HG02884 (cell line): ENCODE results near the gene SBF1.

ENCODE experiments used
- ATAC-seq: cut with Tn5 transposase; IDR thresholded peaks from one replicate; pipeline ENCODE4 v1.9.1; 2021; ENCODE audit warnings: mild to moderate bottlenecking, moderate library complexity; ENCODE audit not compliant: unreplicated experiment

The SBF1 gene

DNA sequence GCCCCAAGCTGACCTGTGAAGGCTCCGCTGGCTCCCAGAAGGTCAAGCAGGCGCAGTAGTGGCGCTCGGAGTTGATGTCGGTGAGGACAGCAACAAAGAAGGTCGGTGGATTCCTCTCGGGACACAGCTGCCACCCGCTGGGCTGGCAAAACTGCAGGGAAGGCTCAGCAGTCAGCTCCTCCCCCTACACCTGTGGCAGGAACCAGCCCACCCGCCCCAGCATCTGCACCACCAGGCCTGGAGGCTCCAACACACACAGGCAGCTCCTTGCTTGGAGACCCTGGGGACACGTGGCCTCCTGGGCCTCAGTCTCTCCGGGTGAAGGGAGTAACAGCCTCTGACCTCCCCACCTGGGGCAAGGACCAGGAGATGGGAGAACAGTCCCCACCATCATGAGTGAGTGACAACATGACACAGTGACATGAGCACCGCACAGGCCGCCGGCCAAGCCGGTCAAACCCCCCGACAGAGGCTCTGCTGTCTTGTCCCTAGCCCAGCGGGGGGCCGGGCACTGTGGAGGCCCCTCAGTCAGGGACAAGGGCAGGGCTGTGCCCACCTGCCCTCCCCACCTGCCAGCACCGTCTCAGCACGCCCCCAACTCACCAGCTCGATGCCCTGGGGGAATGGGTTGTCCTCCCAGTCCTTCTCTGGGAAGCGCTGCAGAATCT is 6.9 kb downstream of the SBF1 start:
- ATAC-seq, result no peak

DNA sequence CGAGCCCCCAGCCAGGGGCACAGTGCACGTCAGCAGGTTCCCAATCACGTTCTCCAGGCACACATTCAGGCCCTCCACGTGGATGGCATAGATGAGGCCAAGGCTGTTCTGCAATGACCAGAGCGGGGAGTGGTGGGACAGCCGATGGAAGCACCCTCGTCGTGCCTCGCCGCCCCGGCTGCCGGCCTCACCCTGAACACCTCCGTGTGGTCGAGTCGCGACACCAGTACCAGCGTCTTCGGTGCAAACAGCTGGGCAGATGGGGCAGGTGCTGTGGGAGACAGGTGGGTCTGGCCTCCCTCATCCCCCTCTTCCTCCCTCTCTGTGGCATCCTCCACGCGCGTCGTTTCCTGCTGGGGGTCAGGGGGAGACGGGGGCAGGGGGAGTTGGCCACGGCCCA is 7.5 kb downstream of the SBF1 start:
- ATAC-seq, result no peak

- no peak for ATAC-seq
Observed at GRCh38 chr22:50465066-50465930, 9.5 kb downstream of the SBF1 start.

DNA sequence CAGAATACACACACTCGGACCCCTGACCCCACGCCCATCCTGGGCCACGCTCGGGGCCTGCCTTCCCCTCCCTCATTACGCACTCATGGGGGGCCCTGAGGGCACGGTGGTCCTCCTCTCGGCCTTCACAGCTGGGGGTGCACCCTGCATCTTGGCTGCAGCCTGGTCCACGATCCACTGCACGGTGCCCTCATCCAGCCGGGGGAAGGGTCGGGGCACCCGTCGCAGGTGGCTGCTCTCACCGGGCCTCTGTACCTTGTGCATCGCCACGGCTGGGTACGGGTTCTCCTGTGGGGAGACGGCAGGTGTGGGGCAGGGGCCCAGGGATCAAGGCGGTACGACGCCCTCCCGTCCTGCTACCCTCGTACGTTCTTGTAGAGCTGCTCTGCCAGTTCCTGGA is 10.4 kb downstream of the SBF1 start:
- no peak for ATAC-seq

DNA sequence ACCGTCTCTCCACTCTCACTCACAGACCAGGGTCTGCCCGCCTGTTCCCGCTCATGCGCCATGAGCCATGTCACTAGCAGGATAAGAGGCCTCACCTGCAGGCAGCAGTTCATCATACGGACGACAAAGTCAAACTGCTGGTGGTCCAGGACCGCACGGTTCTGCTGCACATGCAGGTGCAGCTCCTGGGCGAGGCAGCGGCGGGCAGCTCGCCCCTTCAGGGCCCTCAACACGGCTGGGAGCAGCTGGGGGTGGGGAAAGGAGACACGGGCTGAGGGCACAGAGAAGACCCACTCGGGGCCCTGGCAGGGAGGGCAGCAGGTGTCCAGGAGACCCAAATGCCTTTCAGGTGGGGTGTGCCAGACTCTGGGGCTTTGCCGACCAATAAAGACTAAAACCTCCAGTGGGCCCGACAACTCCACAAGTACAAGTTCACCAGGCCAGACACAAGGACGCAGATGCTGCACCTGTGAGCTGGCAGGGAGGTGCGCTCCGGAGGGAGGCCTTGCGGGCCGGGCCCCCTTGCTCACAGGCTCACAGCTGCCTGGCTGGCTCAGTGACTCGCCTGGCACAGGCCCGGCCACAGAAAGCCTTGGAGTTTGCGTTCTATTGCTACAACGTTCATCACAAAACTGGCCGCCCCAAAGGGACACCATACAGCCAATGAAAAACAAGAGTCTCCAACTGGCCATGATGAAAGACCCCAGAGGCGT is 11.5 kb downstream of the SBF1 start:
- ATAC-seq, result no peak

GRCh38 chr22:50461979-50462540 is 12.8 kb downstream of the SBF1 start:
- no peak for ATAC-seq

DNA sequence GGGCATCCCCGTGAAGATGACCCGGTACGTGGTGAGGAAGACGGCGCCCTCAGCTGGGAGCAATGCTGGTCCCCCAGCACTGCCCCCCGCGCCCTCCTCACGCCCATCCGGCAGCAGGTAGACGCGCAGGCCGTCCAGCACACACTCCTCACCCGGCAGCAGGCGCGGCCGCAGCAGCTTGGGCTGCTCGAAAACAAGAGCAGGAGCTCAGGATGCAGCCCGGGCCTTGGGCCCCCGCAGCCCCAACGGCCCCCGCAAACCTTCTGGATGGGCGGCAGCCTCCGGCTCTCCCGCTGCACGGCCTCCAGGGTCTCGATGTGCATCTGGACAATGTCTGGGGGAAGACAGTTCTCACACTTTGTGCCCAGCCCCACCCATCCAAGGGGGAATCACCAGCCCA is 13.3 kb downstream of the SBF1 start:
- no peak for ATAC-seq

DNA sequence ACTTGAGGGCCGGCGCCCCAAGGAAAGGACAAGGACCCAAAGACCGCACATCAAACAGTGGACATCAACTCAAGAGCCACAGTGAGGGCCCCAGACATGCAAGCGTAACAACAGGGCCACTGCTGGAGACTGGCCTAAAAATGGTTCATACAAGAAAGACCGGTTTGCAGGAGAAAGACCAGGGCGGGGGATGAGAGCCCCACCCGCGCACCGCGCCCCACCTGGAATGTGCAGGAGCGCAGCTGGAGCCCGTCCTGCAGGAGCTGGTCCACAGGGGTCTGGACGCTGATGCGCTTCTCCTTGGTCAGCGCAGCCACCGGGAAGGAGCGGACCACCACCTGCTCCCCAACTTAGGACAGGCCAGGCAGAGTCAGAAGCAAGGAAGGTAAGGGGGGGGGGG is 13.9 kb downstream of the SBF1 start:
- no peak for ATAC-seq

DNA sequence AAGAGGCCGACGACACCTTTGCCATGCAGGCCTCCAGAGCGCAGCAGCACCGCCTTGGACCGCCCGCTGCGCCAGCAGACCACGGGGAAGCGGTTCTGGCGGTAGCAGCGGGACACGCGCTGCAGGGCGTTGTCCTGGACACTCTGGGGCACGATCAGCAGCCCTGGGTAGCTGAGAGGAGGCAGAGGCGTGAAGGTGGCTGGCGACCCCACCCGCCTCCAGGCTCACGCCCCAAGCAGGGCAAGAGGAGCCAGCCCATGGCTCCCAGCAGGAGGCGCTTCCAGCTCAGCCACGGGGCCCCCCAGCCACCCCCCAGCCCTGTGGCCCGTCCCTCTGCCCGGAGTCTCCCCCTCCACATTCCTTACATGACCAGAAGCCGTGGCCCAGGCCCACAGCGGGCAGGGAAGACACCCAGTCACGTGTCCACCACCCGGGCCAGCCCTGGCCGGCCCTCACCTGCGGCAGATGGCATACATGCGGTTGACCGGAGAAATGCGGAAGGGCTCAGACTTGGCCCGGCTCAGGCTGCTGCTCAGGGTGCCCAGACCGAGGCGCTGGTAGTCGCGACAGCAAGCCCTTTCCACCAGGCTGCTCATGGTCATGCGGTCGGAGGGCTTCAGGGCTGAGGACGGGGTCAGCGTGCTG is 15.2 kb downstream of the SBF1 start:
- ATAC-seq, result no peak

DNA sequence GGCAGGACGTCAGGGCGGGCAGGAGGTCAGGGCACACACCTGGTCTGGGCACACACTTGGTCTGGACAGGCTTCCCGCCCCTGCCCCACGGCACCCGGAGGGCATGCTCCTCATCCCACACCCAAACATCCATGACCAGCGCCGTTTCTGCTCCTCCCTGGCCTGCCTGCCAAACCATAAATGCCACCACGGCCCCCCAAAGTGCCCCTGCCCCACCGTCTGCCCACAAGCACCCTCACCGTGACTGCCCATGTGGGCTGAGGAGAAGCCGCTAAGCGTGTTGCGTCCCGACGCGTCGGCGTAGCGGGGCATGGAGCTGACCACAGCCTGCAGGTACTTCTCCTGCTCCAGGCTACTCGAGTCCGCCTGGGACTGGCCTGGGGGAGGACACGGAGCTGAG is 15.8 kb downstream of the SBF1 start:
- ATAC-seq, result no peak

DNA sequence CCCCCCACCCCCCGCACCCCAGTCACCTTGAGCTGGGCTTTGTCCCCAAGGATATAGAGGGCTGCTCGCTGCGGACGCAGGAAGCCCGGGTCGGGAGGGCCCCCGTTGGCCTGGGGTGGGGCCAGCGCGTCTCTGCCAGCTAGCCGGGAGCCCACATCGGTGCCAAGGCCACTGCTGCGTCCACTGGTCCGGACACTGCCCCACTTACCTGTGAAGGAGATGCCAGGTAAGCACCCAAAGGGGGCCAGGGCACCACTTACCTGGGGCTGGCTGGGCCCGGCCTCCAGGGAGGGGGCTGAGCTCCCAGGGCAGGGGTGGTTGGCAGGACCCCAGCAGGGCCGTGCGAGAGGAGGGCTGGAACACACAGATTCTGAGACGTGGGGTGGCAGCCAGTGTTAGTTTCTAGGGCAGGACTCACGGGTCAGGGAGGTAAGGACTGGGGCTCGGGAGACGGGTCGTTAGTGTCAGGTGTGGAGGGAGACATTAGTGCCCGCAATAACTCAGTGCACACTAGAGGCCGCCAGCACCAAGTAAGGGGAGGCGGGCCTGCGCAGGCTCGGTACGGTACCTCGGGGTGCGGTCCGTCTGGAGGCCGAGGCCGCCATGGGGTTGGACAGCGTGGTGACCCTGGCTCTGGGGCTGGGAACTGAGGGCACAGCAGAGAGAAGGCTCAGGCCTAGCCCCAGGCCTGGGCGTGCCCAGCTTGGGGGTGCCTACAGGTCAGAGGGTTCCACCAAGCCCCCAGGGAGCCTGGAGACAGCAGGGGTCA is 18.2 kb downstream of the SBF1 start:
- ATAC-seq, result no peak

DNA sequence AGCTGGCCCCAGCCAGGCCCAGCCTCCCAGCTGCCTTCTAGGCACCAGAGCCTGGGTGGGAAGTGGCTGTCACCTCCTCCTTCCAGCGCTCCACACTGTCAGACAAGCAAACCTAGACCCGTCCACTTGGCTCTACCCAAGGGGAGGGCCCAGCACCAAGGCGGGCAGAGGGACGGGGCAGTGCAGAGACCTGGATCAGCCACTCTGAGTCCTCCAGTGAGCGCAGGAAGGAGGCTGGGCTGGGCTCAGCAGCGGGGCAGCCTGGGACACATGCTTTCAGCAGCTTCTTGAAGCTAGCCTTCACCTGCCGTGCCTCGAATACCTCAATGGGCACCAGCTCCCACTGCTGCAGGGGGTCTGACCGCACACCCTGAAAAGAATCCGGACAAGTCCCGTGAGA is 18.8 kb downstream of the SBF1 start:
- no peak for ATAC-seq

GRCh38 chr22:50455201-50455600 is 19.6 kb downstream of the SBF1 start:
- ATAC-seq, result no peak

DNA sequence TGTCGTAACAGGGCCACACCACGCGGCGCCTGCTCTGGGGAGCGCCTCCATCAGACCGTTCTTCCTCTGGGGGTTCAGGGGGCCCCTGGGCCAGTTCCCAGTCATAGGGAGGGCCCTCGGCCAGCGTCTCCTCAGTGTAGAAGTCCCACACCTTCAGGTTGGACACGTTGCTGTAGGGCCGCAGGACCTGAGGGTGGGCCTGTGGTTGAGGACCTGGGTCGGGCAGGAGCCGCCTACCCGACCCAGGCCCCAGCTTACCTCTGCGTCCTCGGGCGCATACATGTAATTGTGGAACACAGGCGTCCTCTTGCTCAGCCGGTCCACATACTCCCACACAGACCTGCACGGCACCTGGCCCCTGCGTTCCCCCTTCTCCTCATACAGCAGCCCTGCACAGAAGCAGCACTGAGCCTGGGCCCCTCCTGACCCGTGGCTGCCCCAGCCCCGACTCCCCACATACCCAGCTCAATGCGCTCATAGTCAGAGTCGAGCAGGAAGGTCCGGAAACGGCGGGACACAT is 20.2 kb downstream of the SBF1 start:
- ATAC-seq, result no peak

DNA sequence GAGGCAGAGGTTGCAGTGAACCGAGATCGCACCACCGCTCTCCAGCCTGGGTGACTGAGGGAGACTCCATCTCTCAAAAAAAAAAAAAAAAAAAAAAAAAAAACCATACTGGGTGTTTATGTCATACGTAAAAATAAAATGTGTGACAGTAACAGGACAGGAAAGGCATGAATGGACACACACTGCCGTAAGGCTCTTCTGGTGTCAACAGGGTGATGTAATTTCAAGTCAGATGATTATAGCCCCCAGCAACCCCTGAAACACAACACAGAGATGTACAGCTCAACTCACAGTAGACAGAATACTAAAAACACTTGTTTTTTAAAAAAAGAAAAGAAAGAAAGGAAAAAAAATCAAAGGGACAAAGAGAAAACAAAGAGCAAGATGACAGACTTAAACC is 22.2 kb downstream of the SBF1 start:
- ATAC-seq, result no peak

GRCh38 chr22:50447576-50448551 is 27.0 kb downstream of the SBF1 start:
- no peak for ATAC-seq

GRCh38 chr22:50446708-50447575 is 27.9 kb downstream of the SBF1 start:
- ATAC-seq, result no peak
